ENCODE results near the gene DNER. TPM values are rescaled to one million over a fixed set of nuclear protein-coding genes. Genes with fewer than 3 reads are reported as not detected.
A peak's percentile ranks its signal among the peaks of the same experiment; 100 is the strongest.

DNER gene
- total and polyA plus RNA-seq, 2 of the 4 experiments (the other 2 are of a cell fraction): under 0.01 to 0.14 TPM

DNA sequence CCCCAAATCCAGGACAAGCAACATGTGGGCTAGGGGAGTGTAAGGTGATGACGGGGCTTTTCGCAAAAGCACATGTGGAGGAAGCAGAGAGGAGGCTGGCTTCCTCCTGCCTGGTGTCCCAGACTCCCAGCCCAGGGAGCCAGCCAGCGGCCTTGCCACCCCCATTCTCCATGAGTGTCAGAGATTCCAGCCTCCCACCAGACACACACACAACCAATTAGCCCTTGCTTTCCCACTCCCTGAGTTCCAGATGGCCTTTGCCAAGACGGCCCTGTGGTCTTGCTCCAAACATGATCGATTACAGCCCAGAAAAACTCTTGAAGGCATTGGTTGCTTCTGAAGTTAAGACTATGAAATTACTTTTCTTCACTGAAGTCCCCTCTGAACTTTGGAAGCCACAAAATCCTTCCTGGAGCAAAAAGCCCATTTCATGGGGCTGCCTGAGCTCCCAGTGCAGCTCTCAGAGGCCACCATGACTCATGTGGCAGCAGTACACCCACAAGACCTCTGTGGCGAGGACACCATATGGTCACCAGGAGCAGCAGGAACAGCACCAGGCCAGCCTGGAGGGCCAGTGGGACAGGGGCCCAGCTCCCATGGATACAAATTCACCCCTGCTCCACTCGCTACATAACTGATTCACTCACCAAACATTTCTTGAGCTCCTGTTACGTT lies 374.1 kb downstream of the DNER start:
- 0 out of 2 replicates have a peak, but pooled peaks have one; percentile 17 for ATAC-seq (ENCODE audit: low read depth)
- peak; percentile 15 for DNase-seq

More for the DNA sequence above, 374.1 kb downstream of the DNER start:
- no peaks in the 10 kb centered on the region for H4K20me1 ChIP-seq (ENCODE audit: insufficient read depth, low read length)
- no peak overlapping the region for H3K56ac ChIP-seq (ENCODE audit: extremely low read depth, insufficient read depth, low read length)
- dilution Hi-C loops (cut with HindIII; ENCODE audit: low sequenced_read_pairs, unreplicated experiment): no loop called here
- H2BK15ac ChIP-seq (ENCODE audit: low read depth, low read length): no peak overlapping the region
- in situ Hi-C loops (cut with MboI; ENCODE audit: low sequenced_read_pairs): no loop called here
- no peaks in the 10 kb centered on the region for H3K4me1 ChIP-seq (ENCODE audit: control insufficient read depth, insufficient read depth, low read length)
- no peak overlapping the region for H2BK20ac ChIP-seq (ENCODE audit: low read depth, low read length)
- H3K9me3 ChIP-seq (ENCODE audit: control insufficient read depth, insufficient read depth, low read length): peaks cover 9% of the 10 kb centered on the region; the same call in 1 of the 2 replicates
- H2BK5ac ChIP-seq (ENCODE audit: low read depth, low read length, poor library complexity, severe bottlenecking): no peak overlapping the region
- no peak overlapping the region for H3K4ac ChIP-seq (ENCODE audit: low read depth, low read length)
- 100% methylated on average over 1 of the region's 8 CpGs; no CpG with 5 or more reads in 1 of the 2 experiments for WGBS, 2 experiments (ENCODE audit: extremely low coverage in 2 of 2, insufficient read length in 1 of 2)
- intact Hi-C loops (cut with micrococcal nuclease): no loop called here
- no peak overlapping the region for H2AK9ac ChIP-seq (replicated peaks; ENCODE audit: low read depth, low read length, poor library complexity)
- H3K27ac ChIP-seq (ENCODE audit: insufficient read depth, low read length): no peak overlapping the region
- no peak overlapping the region for H4K91ac ChIP-seq (ENCODE audit: insufficient read depth, low read depth, low read length)
- no peaks in the 10 kb centered on the region for H3K36me3 ChIP-seq (ENCODE audit: control insufficient read depth, insufficient read depth, low read length)
- H2AFZ ChIP-seq (replicated peaks; ENCODE audit: low read length, poor library complexity): no peak overlapping the region
- no peaks in the 10 kb centered on the region for H3K27me3 ChIP-seq (ENCODE audit: control insufficient read depth, insufficient read depth, low read length)
- no peaks in the 10 kb centered on the region for H3K79me1 ChIP-seq (ENCODE audit: low read depth in 1 of 2, low read length in 2 of 2)
- H4K5ac ChIP-seq (ENCODE audit: low read depth, low read length): no peak overlapping the region
- H2BK120ac ChIP-seq (ENCODE audit: low read depth, low read length): no peak overlapping the region
- ChIA-PET POLR2A (ENCODE audit: unreplicated experiment) (no interaction called here), CTCF (no interaction called here)
- BruUV-seq (replicated peaks): no TSS peak
- H3K4me2 ChIP-seq (ENCODE audit: low read depth, low read length): no peak overlapping the region
- H3K23ac ChIP-seq (ENCODE audit: low read depth, low read length): no peak overlapping the region
- no peak overlapping the region for H3K9ac ChIP-seq (ENCODE audit: low read depth, low read length)
- no peak for TF ChIP-seq MAZ (IDR thresholded peaks at IDR 0.05; ENCODE audit: borderline replicate concordance, low read depth, low read length)
- TF ChIP-seq MXI1 (IDR thresholded peaks at IDR 0.05; ENCODE audit: borderline replicate concordance, low read depth, low read length): no peak
- no peak for TF ChIP-seq RFX5 (IDR thresholded peaks at IDR 0.05; ENCODE audit: low read depth, low read length)
- TF ChIP-seq, protein P1, sequence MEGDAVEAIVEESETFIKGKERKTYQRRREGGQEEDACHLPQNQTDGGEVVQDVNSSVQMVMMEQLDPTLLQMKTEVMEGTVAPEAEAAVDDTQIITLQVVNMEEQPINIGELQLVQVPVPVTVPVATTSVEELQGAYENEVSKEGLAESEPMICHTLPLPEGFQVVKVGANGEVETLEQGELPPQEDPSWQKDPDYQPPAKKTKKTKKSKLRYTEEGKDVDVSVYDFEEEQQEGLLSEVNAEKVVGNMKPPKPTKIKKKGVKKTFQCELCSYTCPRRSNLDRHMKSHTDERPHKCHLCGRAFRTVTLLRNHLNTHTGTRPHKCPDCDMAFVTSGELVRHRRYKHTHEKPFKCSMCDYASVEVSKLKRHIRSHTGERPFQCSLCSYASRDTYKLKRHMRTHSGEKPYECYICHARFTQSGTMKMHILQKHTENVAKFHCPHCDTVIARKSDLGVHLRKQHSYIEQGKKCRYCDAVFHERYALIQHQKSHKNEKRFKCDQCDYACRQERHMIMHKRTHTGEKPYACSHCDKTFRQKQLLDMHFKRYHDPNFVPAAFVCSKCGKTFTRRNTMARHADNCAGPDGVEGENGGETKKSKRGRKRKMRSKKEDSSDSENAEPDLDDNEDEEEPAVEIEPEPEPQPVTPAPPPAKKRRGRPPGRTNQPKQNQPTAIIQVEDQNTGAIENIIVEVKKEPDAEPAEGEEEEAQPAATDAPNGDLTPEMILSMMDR (conservative IDR thresholded peaks at IDR 0.05; ENCODE audit: low read depth, low read length): no peak
- TF ChIP-seq BHLHE40 (IDR thresholded peaks at IDR 0.05; ENCODE audit: low read depth, low read length): no peak
- no peak for TF ChIP-seq CHD1 (IDR thresholded peaks at IDR 0.05; ENCODE audit: low read depth, low read length)
- no peak for TF ChIP-seq RCOR1 (IDR thresholded peaks at IDR 0.05; ENCODE audit: insufficient replicate concordance, low read length)
- no peak for TF ChIP-seq CEBPB (IDR thresholded peaks at IDR 0.05; ENCODE audit: low read depth, low read length)
- no peak for TF ChIP-seq NFE2L2 (IDR thresholded peaks at IDR 0.05; ENCODE audit: low read depth, low read length)
- TF ChIP-seq MAFK (IDR thresholded peaks at IDR 0.05; ENCODE audit: low read depth, low read length): no peak
- TF ChIP-seq, protein P2, sequence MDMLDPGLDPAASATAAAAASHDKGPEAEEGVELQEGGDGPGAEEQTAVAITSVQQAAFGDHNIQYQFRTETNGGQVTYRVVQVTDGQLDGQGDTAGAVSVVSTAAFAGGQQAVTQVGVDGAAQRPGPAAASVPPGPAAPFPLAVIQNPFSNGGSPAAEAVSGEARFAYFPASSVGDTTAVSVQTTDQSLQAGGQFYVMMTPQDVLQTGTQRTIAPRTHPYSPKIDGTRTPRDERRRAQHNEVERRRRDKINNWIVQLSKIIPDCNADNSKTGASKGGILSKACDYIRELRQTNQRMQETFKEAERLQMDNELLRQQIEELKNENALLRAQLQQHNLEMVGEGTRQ (IDR thresholded peaks at IDR 0.05; ENCODE audit: low read depth, low read length): no peak
- TF ChIP-seq RAD21 (IDR thresholded peaks at IDR 0.05; ENCODE audit: low read length): no peak
- TF ChIP-seq SMC3 (IDR thresholded peaks at IDR 0.05; ENCODE audit: low read depth, low read length): no peak
- no peak for TF ChIP-seq FOS (IDR thresholded peaks at IDR 0.05; ENCODE audit: low read depth, low read length)
- TF ChIP-seq POLR2A (IDR thresholded peaks at IDR 0.05; ENCODE audit: low read depth, low read length): no peak
- no peaks in the 10 kb centered on the region for H3K9me1 ChIP-seq (ENCODE audit: insufficient read depth, low read length)
- H4K8ac ChIP-seq (ENCODE audit: low read depth in 2 of 2, low read length in 2 of 2): no peak overlapping the region
- H2AK5ac ChIP-seq (ENCODE audit: low read depth, low read length): no peak overlapping the region
- H3K4me3 ChIP-seq (ENCODE audit: insufficient read depth, low read depth, low read length): no peak overlapping the region
- no peak overlapping the region for H3K18ac ChIP-seq (ENCODE audit: low read depth, low read length)
- no peak overlapping the region for H3K14ac ChIP-seq (replicated peaks; ENCODE audit: low read depth, low read length)

Data from IMR-90 (cell line).